ENCODE measurements around the gene NEK6.

- TF ChIP-seq CTCF (IDR thresholded peaks at IDR 0.05) = no peak
- no peak for TF ChIP-seq POLR2A (IDR thresholded peaks at IDR 0.05)
Measured at GRCh38 chr9:124290053-124290591, 32.4 kb downstream of the NEK6 start.
